ENCODE data around the gene PPP1R11.

GRCh38 chr6:30103872-30104179 is 36.8 kb downstream of the PPP1R11 start:
- TF ChIP-seq POLR2A (IDR thresholded peaks at IDR 0.05) (no peak), CTCF (IDR thresholded peaks at IDR 0.05) (no peak)
